ENCODE data around the gene VSTM4.

The VSTM4 gene

GRCh38 chr10:49007129-49007528 is 108.2 kb downstream of the VSTM4 start:
- H3K27me3 ChIP-seq (ENCODE audit: control insufficient read depth in 1 of 2, insufficient read depth in 2 of 2, low read length in 2 of 2), result no peaks in the 10 kb centered on the region
- H3K9me3 ChIP-seq (ENCODE audit: control insufficient read depth in 2 of 2, low read length in 2 of 2), result no peaks in the 10 kb centered on the region
- peaks cover 23% of the 10 kb centered on the region for H3K4me1 ChIP-seq (ENCODE audit: control insufficient read depth, insufficient read depth, low read length)
- no peak overlapping the region for H3K9ac ChIP-seq (ENCODE audit: low read length in 2 of 2)
- no peaks in the 10 kb centered on the region for H3K36me3 ChIP-seq (ENCODE audit: control insufficient read depth in 2 of 2, insufficient read depth in 2 of 2, low read length in 2 of 2)
- H3K4me3 ChIP-seq (ENCODE audit: low read length in 2 of 2), result no peak overlapping the region
- no peak overlapping the region for H3K27ac ChIP-seq (ENCODE audit: low read length)

- Histone ChIP-seq H3K36me3 (ENCODE audit: control insufficient read depth in 2 of 2, insufficient read depth in 2 of 2, low read length in 2 of 2) (no peaks in the 10 kb centered on the region), H3K4me3 (ENCODE audit: low read length in 2 of 2) (no peak overlapping the region), H3K27ac (ENCODE audit: low read length) (no peak overlapping the region), H3K9me3 (ENCODE audit: control insufficient read depth in 2 of 2, low read length in 2 of 2) (no peaks in the 10 kb centered on the region), H3K27me3 (ENCODE audit: control insufficient read depth in 1 of 2, insufficient read depth in 2 of 2, low read length in 2 of 2) (no peaks in the 10 kb centered on the region), H3K4me1 (ENCODE audit: control insufficient read depth, insufficient read depth, low read length) (peaks cover 21% of the 10 kb centered on the region), H3K9ac (ENCODE audit: low read length in 2 of 2) (no peak overlapping the region)
Observed at GRCh38 chr10:49005270-49005669, 110.1 kb downstream of the VSTM4 start.

- H3K27ac ChIP-seq (ENCODE audit: low read length), result no peak overlapping the region
- no peaks in the 10 kb centered on the region for H3K4me1 ChIP-seq (ENCODE audit: control insufficient read depth, insufficient read depth, low read length)
- no peak overlapping the region for H3K4me3 ChIP-seq (ENCODE audit: low read length in 2 of 2)
- no peaks in the 10 kb centered on the region for H3K27me3 ChIP-seq (ENCODE audit: control insufficient read depth in 1 of 2, insufficient read depth in 2 of 2, low read length in 2 of 2)
- H3K36me3 ChIP-seq (ENCODE audit: control insufficient read depth in 2 of 2, insufficient read depth in 2 of 2, low read length in 2 of 2), result no peaks in the 10 kb centered on the region
- no peak overlapping the region for H3K9ac ChIP-seq (ENCODE audit: low read length in 2 of 2)
- no peaks in the 10 kb centered on the region for H3K9me3 ChIP-seq (ENCODE audit: control insufficient read depth in 2 of 2, low read length in 2 of 2)
Observed at GRCh38 chr10:49001870-49002672, 113.3 kb downstream of the VSTM4 start.

GRCh38 chr10:49001402-49001801 is 113.9 kb downstream of the VSTM4 start:
- H3K27ac ChIP-seq (ENCODE audit: low read length), result no peak overlapping the region
- H3K27me3 ChIP-seq (ENCODE audit: control insufficient read depth in 1 of 2, insufficient read depth in 2 of 2, low read length in 2 of 2), result no peaks in the 10 kb centered on the region
- H3K4me3 ChIP-seq (ENCODE audit: low read length in 2 of 2), result no peak overlapping the region

GRCh38 chr10:49000437-49001398 is 114.6 kb downstream of the VSTM4 start:
- Histone ChIP-seq H3K4me1 (ENCODE audit: control insufficient read depth, insufficient read depth, low read length) (no peaks in the 10 kb centered on the region), H3K36me3 (ENCODE audit: control insufficient read depth in 2 of 2, insufficient read depth in 2 of 2, low read length in 2 of 2) (no peaks in the 10 kb centered on the region), H3K9me3 (ENCODE audit: control insufficient read depth in 2 of 2, low read length in 2 of 2) (no peaks in the 10 kb centered on the region), H3K27ac (ENCODE audit: low read length) (no peak overlapping the region), H3K27me3 (ENCODE audit: control insufficient read depth in 1 of 2, insufficient read depth in 2 of 2, low read length in 2 of 2) (no peaks in the 10 kb centered on the region), H3K9ac (ENCODE audit: low read length in 2 of 2) (no peak overlapping the region), H3K4me3 (ENCODE audit: low read length in 2 of 2) (no peak overlapping the region)

More at GRCh38 chr10:49001402-49001801, 113.9 kb downstream of the VSTM4 start:
- Histone ChIP-seq H3K36me3 (ENCODE audit: control insufficient read depth in 2 of 2, insufficient read depth in 2 of 2, low read length in 2 of 2) (no peaks in the 10 kb centered on the region), H3K9ac (ENCODE audit: low read length in 2 of 2) (no peak overlapping the region), H3K9me3 (ENCODE audit: control insufficient read depth in 2 of 2, low read length in 2 of 2) (no peaks in the 10 kb centered on the region), H3K4me1 (ENCODE audit: control insufficient read depth, insufficient read depth, low read length) (no peaks in the 10 kb centered on the region)

- no peaks in the 10 kb centered on the region for H3K9me3 ChIP-seq (ENCODE audit: control insufficient read depth in 2 of 2, low read length in 2 of 2)
- H3K36me3 ChIP-seq (ENCODE audit: control insufficient read depth in 2 of 2, insufficient read depth in 2 of 2, low read length in 2 of 2), result no peaks in the 10 kb centered on the region
- H3K9ac ChIP-seq (ENCODE audit: low read length in 2 of 2), result no peak overlapping the region
- no peaks in the 10 kb centered on the region for H3K27me3 ChIP-seq (ENCODE audit: control insufficient read depth in 1 of 2, insufficient read depth in 2 of 2, low read length in 2 of 2)
- H3K27ac ChIP-seq (ENCODE audit: low read length), result no peak overlapping the region
- no peaks in the 10 kb centered on the region for H3K4me1 ChIP-seq (ENCODE audit: control insufficient read depth, insufficient read depth, low read length)
- H3K4me3 ChIP-seq (ENCODE audit: low read length in 2 of 2), result no peak overlapping the region
Observed at GRCh38 chr10:48999346-48999745, 116.0 kb downstream of the VSTM4 start.

GRCh38 chr10:48996329-48996728 is 119.0 kb downstream of the VSTM4 start:
- no peak overlapping the region for H3K9ac ChIP-seq (ENCODE audit: low read length in 2 of 2)
- no peaks in the 10 kb centered on the region for H3K9me3 ChIP-seq (ENCODE audit: control insufficient read depth in 2 of 2, low read length in 2 of 2)
- no peak overlapping the region for H3K27ac ChIP-seq (ENCODE audit: low read length)

GRCh38 chr10:48993627-48994026 is 121.7 kb downstream of the VSTM4 start:
- Histone ChIP-seq H3K27me3 (ENCODE audit: control insufficient read depth in 1 of 2, insufficient read depth in 2 of 2, low read length in 2 of 2) (no peaks in the 10 kb centered on the region), H3K9ac (ENCODE audit: low read length in 2 of 2) (no peak overlapping the region), H3K36me3 (ENCODE audit: control insufficient read depth in 2 of 2, insufficient read depth in 2 of 2, low read length in 2 of 2) (no peaks in the 10 kb centered on the region), H3K9me3 (ENCODE audit: control insufficient read depth in 2 of 2, low read length in 2 of 2) (no peaks in the 10 kb centered on the region), H3K4me1 (ENCODE audit: control insufficient read depth, insufficient read depth, low read length) (no peaks in the 10 kb centered on the region), H3K4me3 (ENCODE audit: low read length in 2 of 2) (no peak overlapping the region), H3K27ac (ENCODE audit: low read length) (no peak overlapping the region)

More at GRCh38 chr10:48996329-48996728, 119.0 kb downstream of the VSTM4 start:
- no peaks in the 10 kb centered on the region for H3K4me1 ChIP-seq (ENCODE audit: control insufficient read depth, insufficient read depth, low read length)
- no peak overlapping the region for H3K4me3 ChIP-seq (ENCODE audit: low read length in 2 of 2)
- no peaks in the 10 kb centered on the region for H3K27me3 ChIP-seq (ENCODE audit: control insufficient read depth in 1 of 2, insufficient read depth in 2 of 2, low read length in 2 of 2)
- no peaks in the 10 kb centered on the region for H3K36me3 ChIP-seq (ENCODE audit: control insufficient read depth in 2 of 2, insufficient read depth in 2 of 2, low read length in 2 of 2)

GRCh38 chr10:48990226-48990625 is 125.1 kb downstream of the VSTM4 start:
- Histone ChIP-seq H3K4me3 (ENCODE audit: low read length in 2 of 2) (no peak overlapping the region), H3K9ac (ENCODE audit: low read length in 2 of 2) (no peak overlapping the region), H3K27me3 (ENCODE audit: control insufficient read depth in 1 of 2, insufficient read depth in 2 of 2, low read length in 2 of 2) (no peaks in the 10 kb centered on the region), H3K9me3 (ENCODE audit: control insufficient read depth in 2 of 2, low read length in 2 of 2) (no peaks in the 10 kb centered on the region), H3K4me1 (ENCODE audit: control insufficient read depth, insufficient read depth, low read length) (no peaks in the 10 kb centered on the region), H3K27ac (ENCODE audit: low read length) (no peak overlapping the region), H3K36me3 (ENCODE audit: control insufficient read depth in 2 of 2, insufficient read depth in 2 of 2, low read length in 2 of 2) (no peaks in the 10 kb centered on the region)

GRCh38 chr10:48985621-48986158 is 129.6 kb downstream of the VSTM4 start:
- Histone ChIP-seq H3K27ac (ENCODE audit: low read length) (no peak overlapping the region), H3K9me3 (ENCODE audit: control insufficient read depth in 2 of 2, low read length in 2 of 2) (no peaks in the 10 kb centered on the region)

More at GRCh38 chr10:48985621-48986158, 129.6 kb downstream of the VSTM4 start:
- no peak overlapping the region for H3K9ac ChIP-seq (ENCODE audit: low read length in 2 of 2)
- H3K4me1 ChIP-seq (ENCODE audit: control insufficient read depth, insufficient read depth, low read length), result no peaks in the 10 kb centered on the region
- no peak overlapping the region for H3K4me3 ChIP-seq (ENCODE audit: low read length in 2 of 2)
- no peaks in the 10 kb centered on the region for H3K36me3 ChIP-seq (ENCODE audit: control insufficient read depth in 2 of 2, insufficient read depth in 2 of 2, low read length in 2 of 2)
- H3K27me3 ChIP-seq (ENCODE audit: control insufficient read depth in 1 of 2, insufficient read depth in 2 of 2, low read length in 2 of 2), result no peaks in the 10 kb centered on the region

Data from stomach smooth muscle (tissue), 2 donors.